Endothelial cell of umbilical vein (primary cell): ENCODE results near the gene R3HDM2. TPM values are rescaled to one million over a fixed set of nuclear protein-coding genes. Genes with fewer than 3 reads are reported as not detected.
"Not testable (repeated sequence)": the region's sequence is repeated elsewhere in the genome, so short reads cannot be mapped to it uniquely, and the experiment has no call there.

Experiments
- BruUV-seq: library from RNA; stranded (reverse); fragments of 400-500 nt; replicated peaks from 2 replicates; lab custom pipeline; 2021; lab: Mats Ljungman, UMichigan
- CTCF ChIA-PET: fragments of 300-600, 350-600 bp; sonication (Branson Sonifier 250); formaldehyde crosslinking; loops from one replicate; lab custom pipeline; 2021; ENCODE audit warnings: antibody characterized with exemption, inconsistent platforms; lab: Charles Lee
- POLR2A ChIA-PET: fragments of 300-600, 350-600 bp; sonication (Branson Sonifier 250); formaldehyde crosslinking; loops from one replicate; lab custom pipeline; 2021; ENCODE audit warnings: antibody characterized with exemption, inconsistent platforms; lab: Charles Lee
- DNase-seq: peaks from one replicate; pipeline ENCODE4 v3.0.0-alpha.2; 2011; ENCODE audit warnings: low read depth, low spot score
- FAIRE-seq: peaks from 2 replicates; lab custom pipeline; 2011; peaks lifted over from hg19 to GRCh38; lab: Jason Lieb, UNC
- H2AFZ ChIP-seq: 2 replicates; pipeline ENCODE4 v1.6.0; 2012; ENCODE audit warnings: low read depth, low read length, control low read depth, inconsistent platforms
- H3K27ac ChIP-seq: 2 replicates; pipeline ENCODE4 v1.5.1; 2011; ENCODE audit warnings: low read depth, mild to moderate bottlenecking, control low read depth, low read length, moderate library complexity; ENCODE audit not compliant: insufficient read depth
- H3K27me3 ChIP-seq, 2 experiments: 2 replicates each; pipeline versions ENCODE4 v1.6.0 to v1.6.1; 2011; ENCODE audit warnings: low read length in 2 of 2, mixed read lengths in 1 of 2; ENCODE audit not compliant: control insufficient read depth in 2 of 2, insufficient read depth in 2 of 2
- H3K36me3 ChIP-seq, 2 experiments: 2 replicates in 1 of 2; 3 replicates in 1 of 2; pipeline ENCODE4 v1.5.1; 2011; ENCODE audit warnings: low read length in 2 of 2, mild to moderate bottlenecking in 1 of 2, moderate library complexity in 1 of 2; ENCODE audit not compliant: control insufficient read depth in 2 of 2, insufficient read depth in 2 of 2; ENCODE audit errors: extremely low read depth in 1 of 2
- H3K4me1 ChIP-seq: 3 replicates; pipeline ENCODE4 v1.5.1; 2011; ENCODE audit warnings: mild to moderate bottlenecking, low read length; ENCODE audit not compliant: control insufficient read depth, insufficient read depth; ENCODE audit errors: extremely low read depth
- H3K4me2 ChIP-seq: 2 replicates; pipeline ENCODE4 v1.6.1; 2011; ENCODE audit warnings: low read length, control low read depth, mixed read lengths; ENCODE audit not compliant: insufficient read depth
- H3K4me3 ChIP-seq, 3 experiments: fragments of 200-600 bp in 1 of 3; sonication (generic), shearing (Covaris generic) in 1 of 3; replicated peaks in 1 of 3; 2 replicates each; pipeline ENCODE4 v1.5.1; 2011 to 2016; ENCODE audit warnings: control low read depth in 3 of 3, low read length in 3 of 3, mild to moderate bottlenecking in 2 of 3, inconsistent platforms in 1 of 3, low read depth in 1 of 3, moderate library complexity in 1 of 3; ENCODE audit not compliant: insufficient read depth in 1 of 3
- H3K79me2 ChIP-seq: 2 replicates; pipeline ENCODE4 v1.6.0; 2012; ENCODE audit warnings: low read length, inconsistent platforms; ENCODE audit not compliant: control insufficient read depth, insufficient read depth
- H3K9ac ChIP-seq: replicated peaks from 2 replicates; pipeline ENCODE3; 2011; ENCODE audit warnings: low read length, control low read depth; ENCODE audit not compliant: insufficient read depth; ENCODE audit errors: extremely low read depth
- H3K9me1 ChIP-seq: replicated peaks from 3 replicates; pipeline ENCODE4 v1.6.0; 2011; ENCODE audit warnings: mild to moderate bottlenecking, low read length; ENCODE audit not compliant: control insufficient read depth, insufficient read depth; ENCODE audit errors: extremely low read depth
- H3K9me3 ChIP-seq: replicated peaks from 2 replicates; pipeline ENCODE4 v1.5.1; 2012; ENCODE audit warnings: low read length, inconsistent platforms; ENCODE audit not compliant: control insufficient read depth, insufficient read depth
- H4K20me1 ChIP-seq: replicated peaks from 2 replicates; pipeline ENCODE3; 2011; ENCODE audit warnings: mild to moderate bottlenecking, low read length; ENCODE audit not compliant: control insufficient read depth, insufficient read depth; ENCODE audit errors: extremely low read depth
- CTCF ChIP-seq, 2 donors: IDR thresholded peaks; 1 replicate in 1 of 2; 2 replicates in 1 of 2; pipeline ENCODE4 v1.5.1; 2011; ENCODE audit warnings: low read length in 2 of 2, mild to moderate bottlenecking in 2 of 2, moderate library complexity in 2 of 2, control low read depth in 1 of 2, inconsistent platforms in 1 of 2, low read depth in 1 of 2; ENCODE audit not compliant: insufficient read depth in 1 of 2; ENCODE audit errors: extremely low read depth in 1 of 2
- FOS ChIP-seq: IDR thresholded peaks from 2 replicates; pipeline ENCODE4 v1.6.1; 2011; ENCODE audit warnings: mild to moderate bottlenecking, low read length, moderate library complexity, borderline replicate concordance; ENCODE audit not compliant: insufficient read depth
- GATA2 ChIP-seq: IDR thresholded peaks from 2 replicates; pipeline ENCODE4 v1.7.0; 2011; ENCODE audit warnings: low read depth, mild to moderate bottlenecking, moderate library complexity, mixed read lengths, low read length; ENCODE audit not compliant: insufficient read length, insufficient read depth
- MAX ChIP-seq: IDR thresholded peaks from 2 replicates; pipeline ENCODE4 v1.6.1; 2011; ENCODE audit not compliant: insufficient read depth, insufficient read length
- dilution Hi-C: fragments of 300-500 bp; cut with MboI; formaldehyde crosslinking; loops from one replicate; pipeline ENCODE4 v1.15.0; 2019; ENCODE audit warnings: low sequenced_read_pairs; ENCODE audit not compliant: extremely low pct_ligation_motif_present
- intact Hi-C: fragments of 100-400 bp; cut with micrococcal nuclease; formaldehyde crosslinking; loops from one replicate; pipeline ENCODE4 v1.10.0; 2022
- polyA plus RNA-seq, 4 experiments: library from polyadenylated mRNA; depleted of rRNA in 3 of 4; stranded (reverse) in 3 of 4; unstranded in 1 of 4; fragments of >200 nt; gene quantifications; 2 replicates each; pipeline versions ENCODE4 v1.2.1 to v1.2.3, GENCODE V29; 2011 to 2012; ENCODE audit warnings: missing spikeins in 1 of 4
- total RNA-seq: library from RNA; stranded (reverse); gene quantifications from 2 replicates; pipeline ENCODE4 v1.2.3, GENCODE V29; 2021

R3HDM2 gene
- total and polyA plus RNA-seq, 2 donors (not counting 3 experiments of a cell fraction or from before 2014, with no cell fraction given) = 26.1 to 31.3 TPM

- H3K4me3 ChIP-seq = no peak overlapping the region
- no peak overlapping the region for H3K9ac ChIP-seq
- BruUV-seq = no TSS peak
- no peak overlapping the region for H2AFZ ChIP-seq
- POLR2A ChIA-PET = no interaction called here
- no peaks in the 10 kb centered on the region for H3K27me3 ChIP-seq
- no peak for DNase-seq
- TF ChIP-seq FOS (no peak), GATA2 (no peak), CTCF (IDR thresholded peaks at IDR 0.05; ENCODE audit: extremely low read depth in 1 of 2, insufficient read depth in 1 of 2, low read depth in 1 of 2, low read length in 2 of 2) (no peak), MAX (no peak)
- H3K79me2 ChIP-seq = no peaks in the 10 kb centered on the region
- H3K4me1 ChIP-seq = no peaks in the 10 kb centered on the region
- intact Hi-C loops = no loop called here
- no peaks in the 10 kb centered on the region for H4K20me1 ChIP-seq
- dilution Hi-C loops = no loop called here
- no peak for FAIRE-seq
- H3K4me2 ChIP-seq = no peak overlapping the region
- H3K36me3 ChIP-seq = peaks cover 4 to 9% of the 10 kb centered on the region in 2 experiments
- H3K9me1 ChIP-seq = no peaks in the 10 kb centered on the region
- no peaks in the 10 kb centered on the region for H3K9me3 ChIP-seq
- CTCF ChIA-PET = no interaction called here
- H3K27ac ChIP-seq = no peak overlapping the region
These were observed 134.6 kb downstream of the R3HDM2 start for GRCh38 chr12:57296291-57296690.

GRCh38 chr12:57282073-57282472 lies 148.8 kb downstream of the R3HDM2 start:
- intact Hi-C loops, H4K20me1 ChIP-seq, H2AFZ ChIP-seq, H3K36me3 ChIP-seq, FAIRE-seq, H3K4me1 ChIP-seq, H3K4me2 ChIP-seq, DNase-seq, H3K9me3 ChIP-seq, H3K9ac ChIP-seq, BruUV-seq, H3K9me1 ChIP-seq, H3K79me2 ChIP-seq, H3K27ac ChIP-seq, H3K4me3 ChIP-seq, POLR2A ChIA-PET, H3K27me3 ChIP-seq, dilution Hi-C loops: not testable (repeated sequence)
- CTCF ChIA-PET = interaction anchor here (1.0 to 1.3 kb wide), 2 partner anchors 18 to 25 kb away, joined by 4 to 5 read pairs; no protein-coding TSS in a partner anchor
